Mesenchymal stem cell (in vitro differentiated cells and primary cell): ENCODE results near the gene PCED1B.
A peak's percentile ranks its signal among the peaks of the same experiment; 100 is the strongest.

Experiments
- DNase-seq: peaks from one replicate; pipeline ENCODE4 v3.0.0-alpha.2; 2013
- H2AFZ ChIP-seq: one replicate; pipeline ENCODE4 v1.6.1; 2013; ENCODE audit warnings: low read depth, mild to moderate bottlenecking, control low read depth, inconsistent platforms, low read length, moderate library complexity
- H2AK5ac ChIP-seq: 2 replicates; pipeline ENCODE4 v1.6.1; 2013; ENCODE audit warnings: low read length, moderate library complexity, mild to moderate bottlenecking, inconsistent platforms; ENCODE audit not compliant: severe bottlenecking
- H2BK120ac ChIP-seq: one replicate; pipeline ENCODE4 v1.6.1; 2013; ENCODE audit warnings: low read depth, mild to moderate bottlenecking, inconsistent platforms, low read length, moderate library complexity
- H2BK12ac ChIP-seq, 2 experiments: one replicate each; pipeline ENCODE4 v1.6.1; 2013; ENCODE audit warnings: inconsistent platforms in 2 of 2, low read length in 2 of 2, mild to moderate bottlenecking in 2 of 2, moderate library complexity in 2 of 2, control low read depth in 1 of 2
- H2BK15ac ChIP-seq: one replicate; pipeline ENCODE4 v1.6.1; 2013; ENCODE audit warnings: mild to moderate bottlenecking, low read depth, inconsistent platforms; ENCODE audit not compliant: poor library complexity, severe bottlenecking
- H2BK5ac ChIP-seq: 2 replicates; pipeline ENCODE4 v1.6.1; 2013; ENCODE audit warnings: low read depth, mild to moderate bottlenecking, low read length, control low read depth, inconsistent platforms; ENCODE audit not compliant: poor library complexity, severe bottlenecking
- H3K14ac ChIP-seq, 2 experiments: one replicate each; pipeline ENCODE4 v1.6.1; 2013; ENCODE audit warnings: inconsistent platforms in 2 of 2, low read length in 2 of 2, control low read depth in 1 of 2, mild to moderate bottlenecking in 1 of 2, moderate library complexity in 1 of 2
- H3K18ac ChIP-seq, 2 experiments: one replicate each; pipeline ENCODE4 v1.6.1; 2013; ENCODE audit warnings: inconsistent platforms in 2 of 2, low read length in 2 of 2, control low read depth in 1 of 2, low read depth in 1 of 2, mild to moderate bottlenecking in 1 of 2
- H3K23ac ChIP-seq, 2 experiments: one replicate each; pipeline ENCODE4 v1.6.1; 2013; ENCODE audit warnings: inconsistent platforms in 2 of 2, low read length in 2 of 2, mild to moderate bottlenecking in 2 of 2, moderate library complexity in 2 of 2, control low read depth in 1 of 2
- H3K27ac ChIP-seq: 2 replicates; pipeline ENCODE4 v1.5.1; 2013; ENCODE audit warnings: mild to moderate bottlenecking, moderate library complexity, low read length, control low read depth, inconsistent platforms; ENCODE audit not compliant: poor library complexity, severe bottlenecking
- H3K27me3 ChIP-seq, 2 experiments: 2 replicates each; pipeline versions ENCODE4 v1.6.1 to v1.7.0; 2013; ENCODE audit warnings: low read length in 2 of 2, mild to moderate bottlenecking in 2 of 2, moderate library complexity in 2 of 2, control low read depth in 1 of 2, inconsistent platforms in 1 of 2; ENCODE audit not compliant: control insufficient read depth in 1 of 2, insufficient read depth in 1 of 2
- H3K36me3 ChIP-seq, 2 experiments: 2 replicates each; pipeline versions ENCODE4 v1.6.1 to v1.7.0; 2013; ENCODE audit warnings: low read length in 2 of 2, control low read depth in 1 of 2, inconsistent platforms in 1 of 2, low read depth in 1 of 2, mild to moderate bottlenecking in 1 of 2; ENCODE audit not compliant: insufficient read depth in 2 of 2, control insufficient read depth in 1 of 2
- H3K4ac ChIP-seq, 2 experiments: one replicate each; pipeline ENCODE4 v1.6.1; 2013; ENCODE audit warnings: inconsistent platforms in 2 of 2, low read length in 2 of 2, mild to moderate bottlenecking in 2 of 2, moderate library complexity in 2 of 2, control low read depth in 1 of 2, low read depth in 1 of 2
- H3K4me1 ChIP-seq: 2 replicates; pipeline ENCODE4 v1.6.1; 2013; ENCODE audit warnings: low read depth, low read length, control low read depth; ENCODE audit not compliant: control insufficient read depth, insufficient read depth
- H3K4me2 ChIP-seq: 2 replicates; pipeline ENCODE4 v1.6.1; 2013; ENCODE audit warnings: low read length, mild to moderate bottlenecking, inconsistent platforms; ENCODE audit not compliant: poor library complexity, severe bottlenecking
- H3K4me3 ChIP-seq, 2 experiments: 2 replicates each; pipeline versions ENCODE4 v1.5.1 to v1.7.0; 2013; ENCODE audit warnings: low read length in 2 of 2, mild to moderate bottlenecking in 2 of 2, control low read depth in 1 of 2, low read depth in 1 of 2; ENCODE audit not compliant: insufficient read depth in 1 of 2
- H3K79me1 ChIP-seq: replicated peaks from 2 replicates; pipeline ENCODE4 v1.6.1; 2013; ENCODE audit warnings: mild to moderate bottlenecking, control low read depth, low read length, inconsistent platforms; ENCODE audit not compliant: poor library complexity, severe bottlenecking
- H3K9ac ChIP-seq: 2 replicates; pipeline ENCODE4 v1.7.0; 2013; ENCODE audit warnings: mild to moderate bottlenecking, low read length, moderate library complexity
- H3K9me3 ChIP-seq: 2 replicates; pipeline ENCODE4 v1.7.0; 2013; ENCODE audit warnings: mild to moderate bottlenecking, low read length; ENCODE audit not compliant: control insufficient read depth
- H4K8ac ChIP-seq: one replicate; pipeline ENCODE4 v1.6.1; 2013; ENCODE audit warnings: inconsistent platforms, mild to moderate bottlenecking, low read length, moderate library complexity
- H4K91ac ChIP-seq: one replicate; pipeline ENCODE4 v1.6.1; 2013; ENCODE audit warnings: mild to moderate bottlenecking, low read length, inconsistent platforms
- WGBS: methylation state at CpG from one replicate; pipeline ENCODE4 v1.1.7; 2013; ENCODE audit warnings: mixed read lengths; 5-methylcytosine and 5-hydroxymethylcytosine counted together

Gene PCED1B

GRCh38 chr12:47039079-47039478 lies 40.3 kb upstream of the PCED1B start:
- no peak overlapping the region for H2BK120ac ChIP-seq
- H3K4me2 ChIP-seq = no peak overlapping the region
- WGBS = 96% methylated on average over 2 of the region's 2 CpGs
- no peak overlapping the region for H2AK5ac ChIP-seq
- H3K14ac ChIP-seq = no peak overlapping the region
- no peak for DNase-seq
- H2BK5ac ChIP-seq = no peak overlapping the region
- H3K4me3 ChIP-seq = no peak overlapping the region
- no peak overlapping the region for H4K8ac ChIP-seq
- H2BK15ac ChIP-seq = no peak overlapping the region
- no peak overlapping the region for H3K23ac ChIP-seq
- no peak overlapping the region for H3K18ac ChIP-seq
- peak overlapping the region; percentile 44 for H3K27ac ChIP-seq
- H3K27me3 ChIP-seq = no peaks in the 10 kb centered on the region
- H3K9me3 ChIP-seq = no peaks in the 10 kb centered on the region
- peaks cover 3% of the 10 kb centered on the region for H3K79me1 ChIP-seq
- no peak overlapping the region for H3K9ac ChIP-seq
- no peak overlapping the region for H3K4ac ChIP-seq
- H3K4me1 ChIP-seq = peaks cover 2% of the 10 kb centered on the region
- no peak overlapping the region for H2AFZ ChIP-seq
- H2BK12ac ChIP-seq = no peak overlapping the region
- no peaks in the 10 kb centered on the region for H3K36me3 ChIP-seq
- H4K91ac ChIP-seq = no peak overlapping the region

- Histone ChIP-seq H4K8ac (no peak overlapping the region), H3K23ac (no peak overlapping the region), H2BK12ac (no peak overlapping the region), H2BK15ac (no peak overlapping the region), H3K4ac (no peak overlapping the region), H4K91ac (no peak overlapping the region), H3K79me1 (peaks cover 3% of the 10 kb centered on the region), H2BK120ac (no peak overlapping the region), H3K4me3 (no peak overlapping the region), H3K9me3 (no peaks in the 10 kb centered on the region), H2AK5ac (no peak overlapping the region), H3K36me3 (no peaks in the 10 kb centered on the region), H3K4me1 (no peaks in the 10 kb centered on the region), H3K14ac (no peak overlapping the region), H3K27me3 (no peaks in the 10 kb centered on the region), H3K4me2 (no peak overlapping the region), H2AFZ (no peak overlapping the region), H3K27ac (peak overlapping the region; percentile 83), H2BK5ac (no peak overlapping the region), H3K9ac (no peak overlapping the region), H3K18ac (no peak overlapping the region)
- DNase-seq = no peak
- 63% methylated on average over 1 of the region's 1 CpG for WGBS
Observed at GRCh38 chr12:47039756-47040155, 39.7 kb upstream of the PCED1B start.

DNA sequence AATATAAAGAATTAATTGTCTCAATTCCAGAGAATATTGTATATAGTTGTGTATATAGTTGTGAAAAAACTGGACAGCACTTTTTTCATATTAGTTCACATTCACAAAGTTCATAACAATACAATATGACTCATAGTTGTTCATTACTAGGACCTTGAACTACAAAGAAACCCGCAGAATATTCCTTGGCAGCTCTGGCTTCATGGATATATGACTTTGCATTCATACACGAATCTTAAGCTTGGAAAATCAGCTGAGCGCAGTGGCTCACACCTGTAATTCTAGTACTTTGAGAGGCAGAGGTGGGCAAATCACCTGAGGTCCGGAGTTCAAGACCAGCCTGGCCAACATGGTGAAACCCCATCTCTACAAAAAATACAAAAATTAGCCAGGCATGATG lies 38.1 kb upstream of the PCED1B start:
- H2BK15ac ChIP-seq = no peak overlapping the region
- H3K27ac ChIP-seq = no peak overlapping the region
- no peak overlapping the region for H2BK5ac ChIP-seq
- no peaks in the 10 kb centered on the region for H3K36me3 ChIP-seq
- H2BK120ac ChIP-seq = no peak overlapping the region
- H3K4me1 ChIP-seq = no peaks in the 10 kb centered on the region
- H4K8ac ChIP-seq = no peak overlapping the region
- no peak overlapping the region for H3K18ac ChIP-seq
- no peak overlapping the region for H3K4me3 ChIP-seq
- H3K79me1 ChIP-seq = peaks cover 3% of the 10 kb centered on the region
- no peak overlapping the region for H3K14ac ChIP-seq
- H2AFZ ChIP-seq = no peak overlapping the region
- no peak overlapping the region for H3K4me2 ChIP-seq
- 99% methylated on average over 4 of the region's 4 CpGs for WGBS
- H3K9ac ChIP-seq = no peak overlapping the region
- H3K4ac ChIP-seq = no peak overlapping the region
- H3K23ac ChIP-seq = no peak overlapping the region
- no peaks in the 10 kb centered on the region for H3K9me3 ChIP-seq
- no peak for DNase-seq
- no peak overlapping the region for H4K91ac ChIP-seq
- no peak overlapping the region for H2AK5ac ChIP-seq
- no peak overlapping the region for H2BK12ac ChIP-seq
- H3K27me3 ChIP-seq = no peaks in the 10 kb centered on the region

DNA sequence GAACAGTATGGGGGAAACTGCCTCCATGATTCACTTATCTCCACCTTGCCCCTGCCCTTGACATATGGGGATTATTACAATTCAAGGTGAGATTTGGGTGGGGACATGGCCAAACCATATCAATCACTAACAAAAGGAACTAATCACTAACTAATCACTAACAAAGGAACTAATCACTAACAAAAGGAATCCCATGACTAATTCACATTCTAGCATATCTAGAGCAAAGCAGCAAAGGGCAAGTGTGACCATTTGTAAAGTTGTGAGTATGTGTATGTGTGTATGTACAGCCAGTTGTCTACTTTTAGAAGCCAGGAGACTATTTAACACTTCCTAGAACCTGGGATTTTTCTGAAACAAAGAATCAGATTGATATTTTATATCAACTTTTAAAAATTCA lies 30.9 kb upstream of the PCED1B start:
- Histone ChIP-seq H3K27ac (no peak overlapping the region), H4K8ac (no peak overlapping the region), H4K91ac (no peak overlapping the region), H2BK120ac (no peak overlapping the region), H3K4ac (no peak overlapping the region), H3K14ac (no peak overlapping the region), H3K18ac (no peak overlapping the region), H2BK15ac (no peak overlapping the region), H3K4me1 (no peaks in the 10 kb centered on the region), H2AFZ (no peak overlapping the region), H2BK12ac (no peak overlapping the region), H3K9me3 (peaks cover 33% of the 10 kb centered on the region), H2AK5ac (no peak overlapping the region), H3K36me3 (no peaks in the 10 kb centered on the region), H3K23ac (no peak overlapping the region), H3K4me3 (no peak overlapping the region), H3K9ac (no peak overlapping the region), H3K27me3 (peaks cover 0 to 13% of the 10 kb centered on the region in 2 experiments), H2BK5ac (no peak overlapping the region), H3K79me1 (no peaks in the 10 kb centered on the region), H3K4me2 (no peak overlapping the region)
- no peak for DNase-seq
